PC-3 (cell line): ENCODE measurements around the gene SMAP2.

ENCODE experiments used
- CTCF ChIP-seq: fragments of 300-600 bp; sonication (generic); conservative IDR thresholded peaks from 2 replicates; pipeline ENCODE4 v1.5.1; 2017; ENCODE audit warnings: antibody characterized with exemption, low read depth, mild to moderate bottlenecking, low read length
- EZH2 ChIP-seq: fragments of 300-600 bp; sonication (generic); IDR thresholded peaks from one replicate; pipeline ENCODE4 v1.6.1; 2017; ENCODE audit warnings: antibody characterized with exemption, mild to moderate bottlenecking, low read length; ENCODE audit not compliant: unreplicated experiment

- TF ChIP-seq EZH2 (no peak), CTCF (0 out of 2 replicates have a peak, but pooled peaks have one; percentile 23)
These were observed 9.1 kb downstream of the SMAP2 start for GRCh38 chr1:40382601-40383000.
